Measurements from ENCODE around the gene ZC3H12D.

Gene ZC3H12D

GRCh38 chr6:149422581-149422980, 62.2 kb downstream of the ZC3H12D start:
- H3K4me2 ChIP-seq (ENCODE audit: low read length), result no peak overlapping the region
- no peaks in the 10 kb centered on the region for H4K20me1 ChIP-seq (ENCODE audit: control insufficient read depth, insufficient read depth, low read depth, low read length)
- H3K27me3 ChIP-seq (ENCODE audit: control insufficient read depth, low read length), result no peaks in the 10 kb centered on the region
- H3K4me1 ChIP-seq (ENCODE audit: control insufficient read depth, low read length), result no peaks in the 10 kb centered on the region
- TF ChIP-seq EZH2phosphoT487 (IDR thresholded peaks at IDR 0.05; ENCODE audit: borderline replicate concordance, low read length) (no peak), CTCF (IDR thresholded peaks at IDR 0.05; ENCODE audit: low read depth, low read length, poor library complexity, severe bottlenecking) (no peak)
- H3K27ac ChIP-seq (ENCODE audit: low read depth, low read length), result no peak overlapping the region
- no peaks in the 10 kb centered on the region for H3K9me2 ChIP-seq (replicated peaks; ENCODE audit: control insufficient read depth, low read length)
- no peaks in the 10 kb centered on the region for H3K79me2 ChIP-seq (ENCODE audit: control insufficient read depth, low read length)
- H3K36me3 ChIP-seq (ENCODE audit: control insufficient read depth, low read length), result no peaks in the 10 kb centered on the region
- no peaks in the 10 kb centered on the region for H3F3A ChIP-seq (ENCODE audit: control insufficient read depth, insufficient read depth)
- H3K4me3 ChIP-seq (ENCODE audit: low read length), result no peak overlapping the region
- H3K9me3 ChIP-seq (ENCODE audit: control insufficient read depth, insufficient read depth, low read length), result no peaks in the 10 kb centered on the region

GRCh38 chr6:149421132-149421531, 63.7 kb downstream of the ZC3H12D start:
- no peak overlapping the region for H3K27ac ChIP-seq (ENCODE audit: low read depth, low read length)
- no peaks in the 10 kb centered on the region for H3K4me1 ChIP-seq (ENCODE audit: control insufficient read depth, low read length)
- H3K4me3 ChIP-seq (ENCODE audit: low read length), result no peak overlapping the region
- no peaks in the 10 kb centered on the region for H3K27me3 ChIP-seq (ENCODE audit: control insufficient read depth, low read length)
- H3K36me3 ChIP-seq (ENCODE audit: control insufficient read depth, low read length), result no peaks in the 10 kb centered on the region
- no peak for TF ChIP-seq EZH2phosphoT487 (IDR thresholded peaks at IDR 0.05; ENCODE audit: borderline replicate concordance, low read length)
- no peak for TF ChIP-seq CTCF (IDR thresholded peaks at IDR 0.05; ENCODE audit: low read depth, low read length, poor library complexity, severe bottlenecking)
- H3K9me3 ChIP-seq (ENCODE audit: control insufficient read depth, insufficient read depth, low read length), result no peaks in the 10 kb centered on the region
- no peaks in the 10 kb centered on the region for H3K9me2 ChIP-seq (replicated peaks; ENCODE audit: control insufficient read depth, low read length)
- H3F3A ChIP-seq (ENCODE audit: control insufficient read depth, insufficient read depth), result no peaks in the 10 kb centered on the region
- no peaks in the 10 kb centered on the region for H3K79me2 ChIP-seq (ENCODE audit: control insufficient read depth, low read length)
- H4K20me1 ChIP-seq (ENCODE audit: control insufficient read depth, insufficient read depth, low read depth, low read length), result no peaks in the 10 kb centered on the region
- H3K4me2 ChIP-seq (ENCODE audit: low read length), result no peak overlapping the region

GRCh38 chr6:149419696-149420404, 65.0 kb downstream of the ZC3H12D start:
- H3K9me3 ChIP-seq (ENCODE audit: control insufficient read depth, insufficient read depth, low read length), result no peaks in the 10 kb centered on the region
- H3K4me1 ChIP-seq (ENCODE audit: control insufficient read depth, low read length), result no peaks in the 10 kb centered on the region

More at GRCh38 chr6:149419696-149420404, 65.0 kb downstream of the ZC3H12D start:
- H3K36me3 ChIP-seq (ENCODE audit: control insufficient read depth, low read length), result no peaks in the 10 kb centered on the region
- no peak overlapping the region for H3K4me3 ChIP-seq (ENCODE audit: low read length)
- H4K20me1 ChIP-seq (ENCODE audit: control insufficient read depth, insufficient read depth, low read depth, low read length), result no peaks in the 10 kb centered on the region
- H3K9me2 ChIP-seq (replicated peaks; ENCODE audit: control insufficient read depth, low read length), result no peaks in the 10 kb centered on the region
- no peaks in the 10 kb centered on the region for H3F3A ChIP-seq (ENCODE audit: control insufficient read depth, insufficient read depth)
- H3K27me3 ChIP-seq (ENCODE audit: control insufficient read depth, low read length), result no peaks in the 10 kb centered on the region
- no peak overlapping the region for H3K27ac ChIP-seq (ENCODE audit: low read depth, low read length)
- TF ChIP-seq EZH2phosphoT487 (IDR thresholded peaks at IDR 0.05; ENCODE audit: borderline replicate concordance, low read length) (no peak), CTCF (IDR thresholded peaks at IDR 0.05; ENCODE audit: low read depth, low read length, poor library complexity, severe bottlenecking) (no peak)
- no peak overlapping the region for H3K4me2 ChIP-seq (ENCODE audit: low read length)
- H3K79me2 ChIP-seq (ENCODE audit: control insufficient read depth, low read length), result no peaks in the 10 kb centered on the region

Measured in DOHH2 (cell line).